ENCODE data around the gene KRT14.

- no peak for TF ChIP-seq CTCF (IDR thresholded peaks at IDR 0.05)
- no peak for TF ChIP-seq POLR2A (IDR thresholded peaks at IDR 0.05)
Measured at GRCh38 chr17:41632482-41633105, 45.9 kb upstream of the KRT14 start.

Measured in esophagus squamous epithelium (tissue), 4 donors.